Esophagus muscularis mucosa (tissue), 4 donors: ENCODE results near the gene RPL27. TPM values are rescaled to one million over a fixed set of nuclear protein-coding genes. Genes with fewer than 3 reads are reported as not detected.

ENCODE experiments used
- DNase-seq: peaks from one replicate; pipeline ENCODE4 v3.0.0-alpha.2; 2017; ENCODE audit errors: extremely low spot score
- H3K27ac ChIP-seq, 4 donors: fragments of 200-600 bp; sonication (generic); replicated peaks in 1 of 4; 1 replicate in 3 of 4; 2 replicates in 1 of 4; pipeline ENCODE4 v1.5.1; 2016 to 2019; ENCODE audit warnings: mild to moderate bottlenecking in 1 of 4
- H3K27me3 ChIP-seq, 4 donors: fragments of 200-600 bp; sonication (generic); one replicate each; pipeline versions ENCODE4 v1.5.1 to v1.6.0; 2016 to 2019
- H3K36me3 ChIP-seq, 4 donors: fragments of 200-600 bp; sonication (generic); one replicate each; pipeline ENCODE4 v1.5.1; 2016 to 2019
- H3K4me1 ChIP-seq, 4 donors: fragments of 200-600 bp; sonication (generic); one replicate each; pipeline ENCODE4 v1.5.1; 2016 to 2019
- H3K4me3 ChIP-seq, 4 donors: fragments of 200-600 bp; sonication (generic); 1 replicate in 2 of 4; 2 replicates in 2 of 4; pipeline ENCODE4 v1.5.1; 2016 to 2019; ENCODE audit warnings: mild to moderate bottlenecking in 4 of 4, moderate library complexity in 1 of 4
- H3K9me3 ChIP-seq, 4 donors: fragments of 200-600 bp; sonication (generic); 1 replicate in 3 of 4; 2 replicates in 1 of 4; pipeline ENCODE4 v1.5.1; 2016 to 2019
- CTCF ChIP-seq, 3 experiments: fragments of 200-600 bp in 2 of 3; fragments of 450-650 bp in 1 of 3; sonication (generic) in 2 of 3; IDR thresholded peaks; one replicate each; pipeline ENCODE4 v1.5.1; 2017 to 2019; ENCODE audit warnings: antibody characterized with exemption in 3 of 3, mild to moderate bottlenecking in 2 of 3, moderate library complexity in 1 of 3
- EP300 ChIP-seq: sonication (generic); formaldehyde crosslinking; IDR thresholded peaks from one replicate; pipeline ENCODE4 v1.6.1; 2017; ENCODE audit warnings: antibody characterized with exemption
- POLR2A ChIP-seq: fragments of 450-650 bp; IDR thresholded peaks from one replicate; pipeline ENCODE4 v1.6.1; 2017; ENCODE audit warnings: antibody characterized with exemption, moderate library complexity, mild to moderate bottlenecking, low read depth
- POLR2AphosphoS5 ChIP-seq, 2 donors: sonication (generic); formaldehyde crosslinking; IDR thresholded peaks; one replicate each; pipeline ENCODE4 v1.6.1; 2017; ENCODE audit warnings: antibody characterized with exemption in 2 of 2
- WGBS: methylation state at CpG from one replicate; pipeline ENCODE4 v1.1.5; 2018; 5-methylcytosine and 5-hydroxymethylcytosine counted together
- intact Hi-C: fragments of 100-400 bp; cut with DNase I; formaldehyde crosslinking; loops from one replicate; pipeline ENCODE4 v1.15.1; 2023
- total RNA-seq, 4 donors: library from RNA; depleted of rRNA; stranded (reverse); fragments of >200 nt; gene quantifications; one replicate each; pipeline versions ENCODE4 v1.1.0 to v1.2.1, GENCODE V29; 2016

The RPL27 gene
- total RNA-seq, 4 donors from 2014 or later: 1,126 to 2,755 (median 1,417) TPM

- intact Hi-C loops: no loop called here
- 24% methylated on average over 20 of the region's 21 CpGs for WGBS
- H3K36me3 ChIP-seq: peaks cover 0 to 6% (median 2%) of the 10 kb centered on the region in 4 donors
- no peak for DNase-seq
- H3K27me3 ChIP-seq: no peaks in the 10 kb centered on the region
- peak within 1 kb of the TSS; percentile 85 to 93 (median 88) for H3K27ac ChIP-seq
- TF ChIP-seq POLR2AphosphoS5 (IDR thresholded peaks at IDR 0.05): peak in 1 of 2 donors; percentile 48
- peak in 1 of 3 experiments; percentile 9 for TF ChIP-seq CTCF (IDR thresholded peaks at IDR 0.05)
- no peak for TF ChIP-seq EP300
- TF ChIP-seq POLR2A: no peak
- H3K9me3 ChIP-seq: no peaks in the 10 kb centered on the region
- peaks cover 19 to 42% (median 33%) of the 10 kb centered on the region in 4 donors for H3K4me1 ChIP-seq
- H3K4me3 ChIP-seq: peak within 1 kb of the TSS; percentile 83 to 100 (median 92)
Measured at GRCh38 chr17:42979511-42980273, 18.5 kb upstream of the RPL27 start, which contains the start of gene PTGES3L. Gene PTGES3L (minus strand): TSS chr17:42980080. CDS start chr17:42980053, 27 bp downstream.

GRCh38 chr17:42980274-42980765 lies 17.9 kb upstream of the RPL27 start, which contains the start of gene RUNDC1:
Gene RUNDC1 (plus strand): TSS chr17:42980565. CDS start chr17:42980577, 12 bp downstream.
- WGBS: 0% methylated on average over 5 of the region's 39 CpGs
- intact Hi-C loops: no loop called here

GRCh38 chr17:42980766-42981397 lies 17.3 kb upstream of the RPL27 start:
- peaks cover 19 to 46% (median 37%) of the 10 kb centered on the region in 4 donors for H3K4me1 ChIP-seq
- H3K27ac ChIP-seq: peak overlapping the region; percentile 85 to 93 (median 88)
- no peak for DNase-seq
- WGBS: under 1% methylated on average over 20 of the region's 67 CpGs
- H3K4me3 ChIP-seq: peak overlapping the region; percentile 83 to 100 (median 92)
- H3K9me3 ChIP-seq: no peaks in the 10 kb centered on the region
- no peak for TF ChIP-seq EP300
- no peak for TF ChIP-seq POLR2A
- peak in 2 of 3 experiments; percentile 6 to 27 for TF ChIP-seq CTCF (IDR thresholded peaks at IDR 0.05)
- TF ChIP-seq POLR2AphosphoS5 (IDR thresholded peaks at IDR 0.05): peak in 1 of 2 donors; percentile 5
- H3K36me3 ChIP-seq: peaks cover 2 to 16% (median 8%) of the 10 kb centered on the region in 4 donors
- intact Hi-C loops: no loop called here
- H3K27me3 ChIP-seq: no peaks in the 10 kb centered on the region

More at GRCh38 chr17:42980274-42980765, 17.9 kb upstream of the RPL27 start, which contains the start of gene RUNDC1:
- Histone ChIP-seq H3K4me1 (peaks cover 19 to 46% (median 36%) of the 10 kb centered on the region in 4 donors), H3K27me3 (no peaks in the 10 kb centered on the region), H3K4me3 (peak within 1 kb of the TSS; percentile 83 to 100 (median 92)), H3K9me3 (no peaks in the 10 kb centered on the region), H3K27ac (peak within 1 kb of the TSS; percentile 85 to 93 (median 88)), H3K36me3 (peaks cover 0 to 12% (median 3%) of the 10 kb centered on the region in 4 donors)
- peak; percentile 96 for DNase-seq
- peak; percentile 74 to 76 for TF ChIP-seq POLR2AphosphoS5 (IDR thresholded peaks at IDR 0.05)
- no peak for TF ChIP-seq CTCF (IDR thresholded peaks at IDR 0.05)
- TF ChIP-seq POLR2A: peak; percentile 34

GRCh38 chr17:42982266-42982665 lies 16.0 kb upstream of the RPL27 start:
- no peak for DNase-seq
- intact Hi-C loops: no loop called here
- Histone ChIP-seq H3K4me1 (peaks cover 19 to 46% (median 39%) of the 10 kb centered on the region in 4 donors), H3K9me3 (no peaks in the 10 kb centered on the region), H3K36me3 (peaks cover 14 to 30% (median 21%) of the 10 kb centered on the region in 4 donors), H3K4me3 (no peak overlapping the region), H3K27me3 (no peaks in the 10 kb centered on the region), H3K27ac (no peak overlapping the region)
- TF ChIP-seq POLR2A: no peak

GRCh38 chr17:42985225-42985624 lies 13.0 kb upstream of the RPL27 start:
- 46% methylated on average over 1 of the region's 1 CpG for WGBS
- Histone ChIP-seq H3K36me3 (peaks cover 34 to 60% (median 51%) of the 10 kb centered on the region in 4 donors), H3K9me3 (no peaks in the 10 kb centered on the region)

More at GRCh38 chr17:42985225-42985624, 13.0 kb upstream of the RPL27 start:
- Histone ChIP-seq H3K27me3 (no peaks in the 10 kb centered on the region), H3K4me3 (no peak overlapping the region), H3K27ac (peak overlapping the region in 1 of 4 donors; percentile 16), H3K4me1 (peaks cover 9 to 32% (median 24%) of the 10 kb centered on the region in 4 donors)
- TF ChIP-seq CTCF (IDR thresholded peaks at IDR 0.05) (no peak), EP300 (no peak), POLR2A (no peak), POLR2AphosphoS5 (IDR thresholded peaks at IDR 0.05) (no peak)
- intact Hi-C loops: no loop called here
- DNase-seq: no peak
